Stimulated activated CD4-positive, alpha-beta T cell treated with anti-CD3 and anti-CD28 coated beads, Interleukin-1b, Interleukin-23, amount 100 ng/mL, for 1 hour (primary cell): Measurements from ENCODE around the gene TMPRSS3.

Experiments
- DNase-seq, 2 donors: peaks; one replicate each; pipeline ENCODE4 v3.0.0-alpha.2; 2020; ENCODE audit warnings: low read depth in 2 of 2

TMPRSS3 gene

DNA sequence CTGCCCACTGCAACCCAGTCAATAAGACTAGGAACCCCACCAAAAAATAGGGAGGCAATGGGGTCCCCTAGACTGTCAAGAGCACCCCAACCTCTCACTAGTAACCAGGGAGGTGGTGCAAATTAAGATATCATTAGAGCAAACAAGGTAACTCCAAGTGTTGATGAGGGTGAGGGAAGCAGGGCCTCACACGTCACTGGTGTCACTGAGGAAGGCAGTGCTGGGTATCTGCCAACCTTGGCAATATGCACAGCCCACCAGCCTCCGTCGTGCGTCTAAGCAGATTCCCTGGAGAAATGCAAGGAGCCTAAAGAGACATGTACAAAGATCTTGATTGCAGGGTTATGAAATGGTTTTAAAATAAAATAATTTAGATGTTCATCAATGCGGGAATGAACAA, 11.6 kb upstream of the TMPRSS3 start:
- no peak for DNase-seq

GRCh38 chr21:42406866-42407265, 11.0 kb upstream of the TMPRSS3 start:
- DNase-seq, result no peak

DNA sequence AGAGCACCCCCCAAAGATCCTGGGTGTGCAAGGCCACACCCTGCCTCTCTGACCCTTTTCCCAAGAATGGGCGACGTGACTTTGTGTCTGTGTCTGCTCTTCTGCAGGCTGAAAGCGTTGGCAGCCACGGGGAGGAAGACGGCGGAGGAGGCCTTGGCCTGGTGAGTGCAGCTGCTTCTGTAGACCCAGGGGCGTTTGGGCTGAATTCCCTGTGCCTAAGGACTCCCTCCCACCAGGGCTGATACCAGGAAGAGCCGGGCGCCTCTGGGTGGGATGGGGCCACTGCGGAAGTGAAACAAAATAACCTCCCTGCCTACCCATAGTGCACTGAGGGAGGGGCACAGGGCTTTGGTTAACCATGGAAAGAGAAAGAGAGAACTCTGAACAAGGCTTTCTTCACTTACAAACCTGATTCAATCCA, 10.4 kb upstream of the TMPRSS3 start:
- no peak for DNase-seq

DNA sequence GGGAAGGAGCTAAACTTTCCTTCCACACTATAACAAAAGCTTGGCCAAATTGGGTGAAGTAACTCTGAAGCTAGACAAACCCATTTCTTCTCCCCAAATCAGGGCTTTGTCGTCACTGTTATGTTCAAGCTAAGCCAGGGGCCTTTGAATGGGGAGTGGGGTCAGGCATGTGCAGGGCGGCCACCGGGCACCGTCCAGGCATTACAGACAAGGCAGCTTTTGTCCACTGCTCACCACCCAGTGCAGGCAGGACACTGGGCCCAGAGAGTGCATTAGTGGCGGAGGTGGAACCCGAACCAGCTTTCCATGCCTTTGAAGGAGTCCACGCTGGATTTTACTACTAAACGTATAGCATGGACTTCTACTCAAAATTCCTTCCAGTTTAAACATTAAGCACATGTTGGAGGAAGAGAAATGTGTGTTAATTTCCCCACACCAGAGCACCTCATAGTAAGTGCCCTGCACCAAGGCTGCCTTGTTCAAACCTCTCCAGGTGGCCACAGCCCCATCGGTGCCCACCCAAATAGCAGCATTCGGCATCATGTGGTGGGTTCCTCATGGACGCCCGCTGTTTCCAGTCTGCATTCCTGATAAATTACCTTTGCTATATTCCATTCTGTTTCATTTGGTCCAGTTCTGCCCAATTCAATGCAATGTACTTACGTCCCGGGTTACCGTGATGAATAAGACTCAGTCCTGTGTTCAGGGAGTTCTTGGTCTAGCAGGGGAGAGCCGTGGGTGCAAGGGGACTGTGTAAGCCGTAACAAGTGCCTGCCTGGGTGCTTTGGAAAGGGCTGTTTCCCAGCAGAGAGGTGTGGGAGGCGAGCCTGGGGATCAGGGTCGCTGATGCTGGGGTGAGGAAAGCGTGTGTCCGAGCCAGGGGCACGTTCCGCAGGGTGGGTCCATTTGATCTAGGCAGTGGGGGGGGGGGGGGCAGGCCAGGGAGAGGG, 9.5 kb upstream of the TMPRSS3 start:
- DNase-seq, result no peak

DNA sequence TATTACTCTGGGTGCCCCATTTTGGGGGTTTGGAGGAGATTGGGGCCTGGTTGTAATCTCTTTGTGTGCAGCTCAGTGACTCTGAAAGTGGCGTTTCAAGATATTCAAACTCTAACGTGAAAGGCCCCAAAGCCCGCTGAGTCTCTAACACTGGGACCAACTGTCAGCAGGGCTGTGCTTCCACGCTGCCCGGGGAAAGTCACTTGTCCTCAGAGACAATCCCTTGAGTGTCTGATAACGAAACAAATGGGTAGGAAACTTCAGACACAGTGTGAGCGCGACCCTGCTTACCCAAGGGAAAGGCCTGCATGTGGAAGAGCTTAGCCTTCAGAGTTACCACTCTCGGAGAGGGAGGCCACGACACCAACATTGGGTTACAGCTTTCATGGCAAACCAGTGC, 8.7 kb upstream of the TMPRSS3 start:
- no peak for DNase-seq

DNA sequence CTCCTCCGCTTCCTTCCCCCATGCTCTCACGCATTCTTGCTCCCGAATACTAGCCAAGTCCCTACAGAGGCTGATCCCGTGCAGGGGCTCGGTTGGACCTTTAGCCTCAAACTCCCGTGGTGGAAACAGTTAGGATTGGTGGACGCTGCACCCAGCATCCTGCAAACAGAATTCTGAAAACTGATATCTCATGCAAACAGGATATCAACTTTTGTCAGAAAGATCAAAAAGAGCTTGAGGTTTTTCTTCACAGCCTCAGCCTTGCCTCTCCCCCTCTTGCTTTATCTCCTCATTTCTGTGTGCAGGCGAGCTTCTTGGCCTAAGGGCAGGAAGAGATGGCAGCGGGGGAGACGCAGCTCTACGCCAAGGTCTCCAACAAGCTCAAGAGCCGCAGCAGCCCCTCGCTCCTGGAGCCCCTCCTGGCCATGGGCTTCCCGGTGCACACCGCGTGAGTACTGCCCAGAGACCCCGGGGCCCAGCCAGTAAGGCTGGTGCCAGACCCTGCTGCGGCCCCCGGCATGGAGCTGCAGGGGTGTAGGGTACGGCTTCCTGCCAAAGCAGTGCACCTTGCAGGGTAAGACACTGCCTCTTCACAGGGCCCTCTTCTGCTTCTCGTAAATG, 7.9 kb upstream of the TMPRSS3 start, which contains the start of gene UBASH3A:
Gene UBASH3A (plus strand): TSS at position 292 of the 621 bp plus-strand sequence. CDS start 44 bp downstream, at position 336.
- no peak for DNase-seq

DNA sequence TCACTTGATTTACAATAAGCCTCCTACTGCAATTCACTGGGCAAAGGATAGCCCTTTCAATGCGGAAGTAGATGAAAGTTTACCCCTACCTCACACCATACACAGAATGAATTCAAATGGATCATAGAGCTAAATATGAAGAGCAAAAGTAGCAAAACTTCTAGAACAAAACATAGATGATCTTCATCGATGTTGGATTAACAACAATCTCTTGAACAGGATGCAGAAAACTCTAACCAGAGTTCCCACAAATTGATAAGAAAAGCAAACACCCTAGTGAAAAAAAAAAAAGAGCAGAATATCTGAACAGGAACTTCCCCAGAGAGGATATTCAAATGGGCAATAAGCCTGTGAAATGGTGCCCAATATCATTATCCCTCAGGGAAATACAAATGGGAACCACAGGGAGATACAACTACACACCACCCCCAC, 6.0 kb upstream of the TMPRSS3 start:
- DNase-seq, result no peak

DNA sequence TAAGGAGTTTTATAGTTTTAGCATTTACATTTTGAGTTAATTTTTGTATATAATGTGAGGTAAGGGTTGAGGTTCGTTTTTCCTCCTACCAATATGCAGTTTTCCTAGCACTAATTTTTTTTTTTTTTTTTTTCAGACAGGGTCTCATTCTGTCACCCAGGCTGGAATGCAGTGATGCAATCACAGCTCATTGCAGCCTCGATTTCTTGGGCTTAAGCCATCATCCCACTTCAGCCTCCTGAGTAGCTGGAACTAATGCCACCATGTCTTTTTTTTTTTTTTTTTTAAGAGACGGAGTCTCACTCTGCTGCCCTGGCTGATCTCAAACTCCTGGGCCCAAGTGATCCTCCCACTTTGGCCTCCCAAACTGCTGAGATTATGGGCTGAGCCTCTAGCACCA, 5.3 kb upstream of the TMPRSS3 start:
- DNase-seq, result no peak

DNA sequence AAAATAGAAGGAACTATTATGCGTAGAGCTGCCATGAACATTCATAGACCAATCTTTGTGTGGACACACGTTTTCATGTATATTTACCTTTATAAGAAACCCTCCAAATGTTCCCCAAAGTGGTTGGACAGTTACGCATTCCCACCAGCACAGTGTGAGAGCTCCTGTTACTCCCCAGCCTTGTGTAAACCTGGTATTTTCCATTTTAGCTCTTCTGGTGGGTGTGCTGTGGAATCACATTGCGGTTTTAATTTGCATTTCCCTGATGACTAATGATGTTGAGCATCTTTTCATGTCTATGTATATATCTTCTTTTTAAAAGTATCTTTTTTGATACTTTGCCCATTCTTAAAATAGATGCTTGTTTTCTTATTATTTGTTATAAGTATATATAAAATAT, 4.7 kb upstream of the TMPRSS3 start:
- DNase-seq, result no peak

DNA sequence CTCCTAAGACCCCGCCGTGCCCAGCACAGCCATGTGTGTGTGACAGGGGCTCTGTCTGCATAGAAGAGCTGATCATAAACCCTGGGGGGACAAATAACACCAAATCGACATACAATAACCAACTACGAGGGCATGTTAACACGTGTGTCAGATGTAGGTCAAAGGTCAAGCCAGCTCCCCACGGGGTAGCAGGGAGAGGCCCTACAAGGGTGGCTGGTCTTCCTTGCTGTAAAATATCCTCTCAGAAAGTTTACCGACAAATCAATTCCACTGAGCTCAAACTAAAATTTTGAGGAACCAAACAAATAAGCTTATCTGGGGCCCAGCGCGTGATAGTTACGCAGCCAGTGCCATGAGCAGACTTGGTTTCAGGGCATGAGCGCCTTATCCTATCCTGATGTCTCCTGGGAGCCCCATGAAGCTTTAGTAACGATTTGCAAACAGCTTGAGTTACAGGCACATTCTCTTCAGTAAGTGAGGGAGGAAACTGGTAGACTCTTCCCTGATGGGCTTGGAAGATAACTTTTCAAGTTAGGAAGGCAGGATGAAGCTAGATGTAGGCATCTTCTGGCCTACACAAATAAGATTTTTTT, 2.7 kb upstream of the TMPRSS3 start:
- no peak for DNase-seq

GRCh38 chr21:42397746-42398394, 2.0 kb upstream of the TMPRSS3 start:
- DNase-seq, result no peak

DNA sequence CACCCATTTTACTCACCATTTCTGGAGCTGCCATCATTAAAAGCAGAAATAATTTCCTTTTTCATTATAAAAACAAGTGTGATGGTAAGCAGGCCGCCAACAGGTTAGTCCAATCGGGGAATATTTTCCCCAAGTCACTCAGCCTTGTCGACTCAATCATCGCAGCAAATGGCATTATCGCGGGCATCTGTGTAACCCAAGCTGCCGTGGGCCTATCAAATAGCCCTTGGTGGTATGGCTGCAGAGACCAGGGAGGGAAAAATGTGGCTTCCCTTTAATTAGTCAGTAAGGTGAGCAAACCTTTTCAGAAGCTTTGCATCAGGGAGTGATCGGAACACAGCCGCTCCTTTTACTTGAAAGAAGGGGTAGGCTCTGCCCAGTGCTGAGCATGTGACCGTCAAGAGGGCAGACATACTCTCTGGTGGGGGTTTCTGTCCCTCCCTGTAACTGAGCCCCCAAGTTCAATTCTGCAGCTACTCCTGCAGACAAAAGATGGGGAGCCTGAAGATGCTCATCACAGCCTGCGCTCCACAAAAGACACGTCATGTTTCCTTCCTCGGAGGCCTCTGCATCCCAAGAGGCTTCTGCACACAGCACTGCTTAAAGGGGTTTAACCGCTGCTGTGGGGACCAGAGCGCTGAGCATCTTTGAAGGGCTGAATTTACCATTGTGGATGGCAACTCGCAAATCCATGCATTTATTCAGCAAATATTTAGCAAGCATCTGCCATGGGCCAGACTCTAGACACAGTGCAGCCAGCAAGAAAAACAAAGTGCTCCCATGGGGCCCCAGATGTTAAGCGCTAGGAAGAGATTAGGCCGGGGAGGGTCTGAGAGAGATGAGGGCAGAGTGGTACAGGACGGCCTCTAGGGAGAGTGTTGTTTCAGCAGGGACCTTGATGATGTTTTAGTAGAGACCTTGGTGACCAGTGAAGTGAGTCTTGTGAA, 1.2 kb upstream of the TMPRSS3 start:
- no peak for DNase-seq

DNA sequence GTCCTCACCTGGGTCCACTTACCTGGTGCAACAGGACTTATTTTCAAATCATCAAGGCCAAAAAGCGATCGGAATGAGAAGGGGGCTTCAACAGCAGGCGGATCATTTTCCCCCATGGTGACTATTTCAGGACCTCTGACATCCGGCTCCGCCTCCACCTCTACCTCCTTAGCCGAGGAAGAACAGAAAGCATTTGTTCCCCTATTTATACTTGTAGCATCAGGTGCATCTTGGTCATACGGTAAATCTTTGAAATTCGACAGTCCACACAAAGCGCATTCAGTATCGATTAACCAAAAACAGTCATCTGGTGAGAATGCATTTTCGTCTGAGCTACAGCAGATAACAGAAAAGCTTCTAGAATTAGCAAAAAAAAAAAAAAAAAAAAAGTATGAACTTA, 550 bp downstream of the TMPRSS3 start:
- no peak for DNase-seq

- no peak for DNase-seq
Measured at GRCh38 chr21:42393443-42393950, 2.4 kb downstream of the TMPRSS3 start.

GRCh38 chr21:42392731-42393442, 3.0 kb downstream of the TMPRSS3 start:
- DNase-seq, result no peak

DNA sequence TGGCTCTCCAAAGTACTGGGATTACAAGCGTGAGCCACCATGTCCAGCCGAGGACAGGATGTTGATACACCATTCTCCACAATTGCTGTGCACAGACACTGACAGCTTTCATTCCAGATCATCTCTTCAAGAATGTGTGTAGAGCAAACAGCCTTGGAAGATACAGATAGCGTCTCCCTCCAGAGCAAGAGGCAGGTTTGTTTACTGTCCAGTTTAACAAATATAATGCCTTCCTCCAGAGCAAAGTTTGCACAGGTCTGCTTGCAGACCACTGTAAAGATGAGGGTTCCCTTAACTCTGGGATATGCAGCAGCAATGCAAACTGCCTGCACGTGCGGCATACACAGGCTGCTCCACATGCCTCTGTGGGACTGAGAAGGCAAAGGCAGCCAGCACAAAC, 4.6 kb downstream of the TMPRSS3 start:
- no peak for DNase-seq

DNA sequence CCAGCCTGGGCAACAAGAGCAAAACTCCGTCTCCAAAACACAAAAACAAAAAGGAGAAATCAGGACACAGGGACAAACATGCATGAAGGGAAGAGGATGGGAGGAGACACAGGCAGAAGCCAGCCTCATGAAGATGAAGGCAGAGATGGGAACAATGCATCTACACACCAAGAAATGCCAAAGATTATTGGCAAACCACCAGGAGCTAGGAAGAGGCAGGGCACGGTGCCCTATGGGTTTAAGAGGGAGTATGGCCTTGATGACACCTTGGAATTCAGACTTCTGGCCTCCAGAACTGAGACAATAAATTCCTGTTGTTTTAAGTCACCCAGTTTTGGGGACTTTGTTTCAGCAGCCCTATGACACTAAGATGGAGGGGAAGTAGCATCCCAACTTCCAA, 5.2 kb downstream of the TMPRSS3 start:
- DNase-seq, result no peak

DNA sequence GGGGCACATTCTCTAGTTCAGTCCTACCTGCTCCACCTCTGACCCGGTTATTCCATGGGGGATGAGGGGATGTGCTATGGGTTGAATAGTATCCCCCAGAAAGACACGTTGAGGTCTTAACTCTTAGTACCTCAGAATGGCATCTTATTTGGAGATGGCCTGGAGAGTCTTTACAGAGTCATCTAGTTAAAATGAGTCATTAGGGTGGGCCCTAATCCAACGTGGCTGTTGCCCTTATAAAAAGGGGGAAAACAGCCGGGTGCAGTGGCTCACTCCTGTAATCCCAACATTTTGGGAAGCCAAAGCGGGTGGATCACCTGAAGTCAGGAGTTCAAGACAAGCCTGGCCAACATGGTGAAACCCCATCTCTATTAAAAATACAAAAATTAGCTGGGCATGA, 5.7 kb downstream of the TMPRSS3 start:
- no peak for DNase-seq

GRCh38 chr21:42389449-42389835, 6.4 kb downstream of the TMPRSS3 start:
- DNase-seq, result no peak
